Type B pancreatic cell (in vitro differentiated cells): ENCODE measurements around the gene SNPH. TPM values are rescaled to one million over a fixed set of nuclear protein-coding genes. Genes with fewer than 3 reads are reported as not detected.
A peak's percentile ranks its signal among the peaks of the same experiment; 100 is the strongest.
"Not testable (repeated sequence)": the region's sequence is repeated elsewhere in the genome, so short reads cannot be mapped to it uniquely, and the experiment has no call there.

Source experiments
- DNase-seq: peaks from one replicate; pipeline ENCODE4 v3.0.0; 2021; ENCODE audit warnings: mixed read lengths; ENCODE audit not compliant: unreplicated experiment; ENCODE audit errors: extremely low spot score
- H3K27ac Mint-ChIP-seq: 2 replicates; pipeline ENCODE4 v1.8.0; 2021; ENCODE audit warnings: mild to moderate bottlenecking, mixed read lengths
- H3K27me3 Mint-ChIP-seq: 2 replicates; pipeline ENCODE4 v1.8.0; 2021; ENCODE audit warnings: mixed read lengths
- H3K36me3 Mint-ChIP-seq: 2 replicates; pipeline ENCODE4 v1.8.0; 2021; ENCODE audit warnings: mixed read lengths
- H3K4me1 Mint-ChIP-seq: one replicate; pipeline ENCODE4 v1.8.0; 2021; ENCODE audit warnings: mixed read lengths; ENCODE audit not compliant: unreplicated experiment
- H3K4me3 Mint-ChIP-seq: 2 replicates; pipeline ENCODE4 v1.8.0; 2021; ENCODE audit warnings: mild to moderate bottlenecking, mixed read lengths
- H3K9me3 Mint-ChIP-seq: 2 replicates; pipeline ENCODE4 v1.8.0; 2021; ENCODE audit warnings: mixed read lengths
- CTCF ChIP-seq: fragments of 200-600 bp; sonication (generic); conservative IDR thresholded peaks from 2 replicates; pipeline ENCODE4 v1.5.0; 2021; ENCODE audit warnings: antibody characterized with exemption, mild to moderate bottlenecking
- long read RNA-seq: library from polyadenylated mRNA; unstranded; transcript quantifications from one replicate; pipeline ENCODE4 v2.0.0, GENCODE V29; 2020
- total RNA-seq: library from RNA; stranded (reverse); gene quantifications from 2 replicates; pipeline ENCODE4 v1.2.1, GENCODE V29; 2021; ENCODE audit warnings: low replicate concordance

Gene SNPH
- 2.7 and 3.6 TPM in 2 replicates for total RNA-seq
- long read RNA-seq, partial matches to known transcripts = 0 of 1 reads
- long read RNA-seq, other reads (novel, unspliced or antisense) = 1 of 1 reads

- no peak for DNase-seq
- TF ChIP-seq CTCF = no peak
- no peaks in the 10 kb centered on the region for H3K36me3 Mint-ChIP-seq
- H3K27me3 Mint-ChIP-seq = peaks cover 18% of the 10 kb centered on the region
- H3K4me1 Mint-ChIP-seq = no peaks in the 10 kb centered on the region
- no peaks in the 10 kb centered on the region for H3K9me3 Mint-ChIP-seq
- H3K27ac Mint-ChIP-seq = peak within 1 kb of the TSS; percentile 73
- peak within 1 kb of the TSS; percentile 89 for H3K4me3 Mint-ChIP-seq
Measured at GRCh38 chr20:1266167-1266973, at the start of gene SNPH. Gene SNPH (plus strand): TSS chr20:1266294. CDS start chr20:1296240, 29,946 bp downstream.

- not testable (repeated sequence) for H3K4me1 Mint-ChIP-seq, H3K9me3 Mint-ChIP-seq, DNase-seq, H3K36me3 Mint-ChIP-seq, H3K27ac Mint-ChIP-seq, H3K4me3 Mint-ChIP-seq
- peaks cover 61% of the 10 kb centered on the region for H3K27me3 Mint-ChIP-seq
- TF ChIP-seq CTCF = peak; percentile 40
Measured at GRCh38 chr20:1216527-1217427, 49.3 kb upstream of the SNPH start.

GRCh38 chr20:1222750-1223149 is 43.3 kb upstream of the SNPH start:
- not testable (repeated sequence) for H3K27ac Mint-ChIP-seq, H3K4me3 Mint-ChIP-seq, H3K36me3 Mint-ChIP-seq, H3K4me1 Mint-ChIP-seq, DNase-seq, H3K9me3 Mint-ChIP-seq
- peaks cover 51% of the 10 kb centered on the region for H3K27me3 Mint-ChIP-seq

GRCh38 chr20:1224205-1224890 is 41.7 kb upstream of the SNPH start:
- Mint-ChIP-seq H3K9me3 (no peaks in the 10 kb centered on the region), H3K36me3 (no peaks in the 10 kb centered on the region), H3K27ac (no peak overlapping the region), H3K27me3 (peaks cover 47% of the 10 kb centered on the region), H3K4me1 (no peaks in the 10 kb centered on the region), H3K4me3 (peak overlapping the region; percentile 67)
- DNase-seq = no peak
- TF ChIP-seq CTCF = no peak

- Mint-ChIP-seq H3K4me3 (peak overlapping the region; percentile 85), H3K36me3 (no peaks in the 10 kb centered on the region), H3K27ac (peak overlapping the region; percentile 51), H3K4me1 (no peaks in the 10 kb centered on the region), H3K27me3 (peaks cover 46% of the 10 kb centered on the region), H3K9me3 (no peaks in the 10 kb centered on the region)
- no peak for TF ChIP-seq CTCF
- no peak for DNase-seq
Measured at GRCh38 chr20:1225263-1225782, 40.8 kb upstream of the SNPH start.
